Measurements from ENCODE around the gene MSI2. TPM values are rescaled to one million over a fixed set of nuclear protein-coding genes. Genes with fewer than 3 reads are reported as not detected.

The MSI2 gene
- total and polyA plus RNA-seq, 9 of the 15 experiments (the other 6 are each of a cell fraction or from before 2014, with no cell fraction given): 4.6 to 61.8 (median 42.4) TPM

DNA sequence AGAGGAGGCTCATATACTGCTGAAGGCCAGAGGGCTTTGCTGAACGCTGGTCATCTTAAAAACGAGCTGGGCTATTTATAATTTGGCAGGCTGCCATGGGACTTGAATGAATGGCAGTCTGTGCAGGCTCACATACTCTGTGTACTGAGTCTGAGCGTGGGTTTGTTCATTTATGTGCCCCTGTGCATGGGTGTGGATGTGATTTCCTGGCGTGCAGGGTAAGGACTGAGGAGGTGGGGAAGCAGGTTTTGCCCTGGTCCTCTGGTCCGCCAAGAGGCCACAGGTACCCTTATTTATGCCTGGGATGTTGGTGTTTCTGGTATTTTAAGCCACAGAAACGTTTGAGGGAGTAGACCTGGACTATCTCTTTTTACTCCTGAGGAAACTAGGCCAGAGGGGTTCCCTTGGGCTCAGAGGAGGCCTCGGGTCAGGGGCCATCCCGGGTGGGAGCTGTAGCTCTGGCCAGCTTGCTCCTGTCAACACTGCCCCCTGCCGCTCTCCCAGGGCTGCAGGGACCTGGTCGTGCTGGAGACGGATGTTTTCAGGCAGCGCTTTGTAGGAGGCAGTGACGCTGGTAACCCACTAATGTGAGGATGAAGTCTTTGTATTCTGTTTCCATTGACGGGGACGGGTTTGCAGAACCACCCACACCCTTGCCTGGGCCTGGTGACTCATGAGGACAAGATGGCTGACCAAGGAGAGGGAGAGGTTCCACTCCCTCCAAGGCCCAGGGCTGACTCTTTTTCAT, 184.4 kb downstream of the MSI2 start (continued):
- TF ChIP-seq, protein P1, sequence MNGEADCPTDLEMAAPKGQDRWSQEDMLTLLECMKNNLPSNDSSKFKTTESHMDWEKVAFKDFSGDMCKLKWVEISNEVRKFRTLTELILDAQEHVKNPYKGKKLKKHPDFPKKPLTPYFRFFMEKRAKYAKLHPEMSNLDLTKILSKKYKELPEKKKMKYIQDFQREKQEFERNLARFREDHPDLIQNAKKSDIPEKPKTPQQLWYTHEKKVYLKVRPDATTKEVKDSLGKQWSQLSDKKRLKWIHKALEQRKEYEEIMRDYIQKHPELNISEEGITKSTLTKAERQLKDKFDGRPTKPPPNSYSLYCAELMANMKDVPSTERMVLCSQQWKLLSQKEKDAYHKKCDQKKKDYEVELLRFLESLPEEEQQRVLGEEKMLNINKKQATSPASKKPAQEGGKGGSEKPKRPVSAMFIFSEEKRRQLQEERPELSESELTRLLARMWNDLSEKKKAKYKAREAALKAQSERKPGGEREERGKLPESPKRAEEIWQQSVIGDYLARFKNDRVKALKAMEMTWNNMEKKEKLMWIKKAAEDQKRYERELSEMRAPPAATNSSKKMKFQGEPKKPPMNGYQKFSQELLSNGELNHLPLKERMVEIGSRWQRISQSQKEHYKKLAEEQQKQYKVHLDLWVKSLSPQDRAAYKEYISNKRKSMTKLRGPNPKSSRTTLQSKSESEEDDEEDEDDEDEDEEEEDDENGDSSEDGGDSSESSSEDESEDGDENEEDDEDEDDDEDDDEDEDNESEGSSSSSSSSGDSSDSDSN (IDR thresholded peaks at IDR 0.05; ENCODE audit: borderline replicate concordance in 1 of 2, low read depth in 2 of 2, low read length in 2 of 2): no peak
- TF ChIP-seq, protein P2, sequence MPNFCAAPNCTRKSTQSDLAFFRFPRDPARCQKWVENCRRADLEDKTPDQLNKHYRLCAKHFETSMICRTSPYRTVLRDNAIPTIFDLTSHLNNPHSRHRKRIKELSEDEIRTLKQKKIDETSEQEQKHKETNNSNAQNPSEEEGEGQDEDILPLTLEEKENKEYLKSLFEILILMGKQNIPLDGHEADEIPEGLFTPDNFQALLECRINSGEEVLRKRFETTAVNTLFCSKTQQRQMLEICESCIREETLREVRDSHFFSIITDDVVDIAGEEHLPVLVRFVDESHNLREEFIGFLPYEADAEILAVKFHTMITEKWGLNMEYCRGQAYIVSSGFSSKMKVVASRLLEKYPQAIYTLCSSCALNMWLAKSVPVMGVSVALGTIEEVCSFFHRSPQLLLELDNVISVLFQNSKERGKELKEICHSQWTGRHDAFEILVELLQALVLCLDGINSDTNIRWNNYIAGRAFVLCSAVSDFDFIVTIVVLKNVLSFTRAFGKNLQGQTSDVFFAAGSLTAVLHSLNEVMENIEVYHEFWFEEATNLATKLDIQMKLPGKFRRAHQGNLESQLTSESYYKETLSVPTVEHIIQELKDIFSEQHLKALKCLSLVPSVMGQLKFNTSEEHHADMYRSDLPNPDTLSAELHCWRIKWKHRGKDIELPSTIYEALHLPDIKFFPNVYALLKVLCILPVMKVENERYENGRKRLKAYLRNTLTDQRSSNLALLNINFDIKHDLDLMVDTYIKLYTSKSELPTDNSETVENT (CRISPR knock-in tag; IDR thresholded peaks at IDR 0.05): no peak
- TF ChIP-seq NFIC (IDR thresholded peaks at IDR 0.05) (peak; percentile 97), ZNF384 (IDR thresholded peaks at IDR 0.05; ENCODE audit: low read depth, low read length) (no peak), ATF1 (CRISPR knock-in tag; IDR thresholded peaks at IDR 0.05) (no peak), ATF1 (tag; IDR thresholded peaks at IDR 0.05) (0 out of 2 replicates have a peak, but pooled peaks have one; percentile 15), ZNF445 (CRISPR knock-in tag; IDR thresholded peaks at IDR 0.05; ENCODE audit: low read depth) (no peak), ZNF174 (CRISPR knock-in tag; IDR thresholded peaks at IDR 0.05) (no peak), ZNF717 (CRISPR knock-in tag; IDR thresholded peaks at IDR 0.05) (no peak), STAT6 (CRISPR knock-in tag; IDR thresholded peaks at IDR 0.05) (no peak), KHSRP (IDR thresholded peaks at IDR 0.05) (no peak), HDAC6 (IDR thresholded peaks at IDR 0.05; ENCODE audit: low read depth, low read length) (no peak), SIN3B (IDR thresholded peaks at IDR 0.05; ENCODE audit: low read depth) (no peak), HNRNPK (IDR thresholded peaks at IDR 0.05; ENCODE audit: low read depth, low read length, poor library complexity, severe bottlenecking) (no peak), NCOA1 (IDR thresholded peaks at IDR 0.05; ENCODE audit: low read depth) (no peak)
- TF ChIP-seq, protein P3, sequence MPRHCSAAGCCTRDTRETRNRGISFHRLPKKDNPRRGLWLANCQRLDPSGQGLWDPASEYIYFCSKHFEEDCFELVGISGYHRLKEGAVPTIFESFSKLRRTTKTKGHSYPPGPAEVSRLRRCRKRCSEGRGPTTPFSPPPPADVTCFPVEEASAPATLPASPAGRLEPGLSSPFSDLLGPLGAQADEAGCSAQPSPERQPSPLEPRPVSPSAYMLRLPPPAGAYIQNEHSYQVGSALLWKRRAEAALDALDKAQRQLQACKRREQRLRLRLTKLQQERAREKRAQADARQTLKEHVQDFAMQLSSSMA (CRISPR knock-in tag; IDR thresholded peaks at IDR 0.05): no peak
- TF ChIP-seq, protein P4, sequence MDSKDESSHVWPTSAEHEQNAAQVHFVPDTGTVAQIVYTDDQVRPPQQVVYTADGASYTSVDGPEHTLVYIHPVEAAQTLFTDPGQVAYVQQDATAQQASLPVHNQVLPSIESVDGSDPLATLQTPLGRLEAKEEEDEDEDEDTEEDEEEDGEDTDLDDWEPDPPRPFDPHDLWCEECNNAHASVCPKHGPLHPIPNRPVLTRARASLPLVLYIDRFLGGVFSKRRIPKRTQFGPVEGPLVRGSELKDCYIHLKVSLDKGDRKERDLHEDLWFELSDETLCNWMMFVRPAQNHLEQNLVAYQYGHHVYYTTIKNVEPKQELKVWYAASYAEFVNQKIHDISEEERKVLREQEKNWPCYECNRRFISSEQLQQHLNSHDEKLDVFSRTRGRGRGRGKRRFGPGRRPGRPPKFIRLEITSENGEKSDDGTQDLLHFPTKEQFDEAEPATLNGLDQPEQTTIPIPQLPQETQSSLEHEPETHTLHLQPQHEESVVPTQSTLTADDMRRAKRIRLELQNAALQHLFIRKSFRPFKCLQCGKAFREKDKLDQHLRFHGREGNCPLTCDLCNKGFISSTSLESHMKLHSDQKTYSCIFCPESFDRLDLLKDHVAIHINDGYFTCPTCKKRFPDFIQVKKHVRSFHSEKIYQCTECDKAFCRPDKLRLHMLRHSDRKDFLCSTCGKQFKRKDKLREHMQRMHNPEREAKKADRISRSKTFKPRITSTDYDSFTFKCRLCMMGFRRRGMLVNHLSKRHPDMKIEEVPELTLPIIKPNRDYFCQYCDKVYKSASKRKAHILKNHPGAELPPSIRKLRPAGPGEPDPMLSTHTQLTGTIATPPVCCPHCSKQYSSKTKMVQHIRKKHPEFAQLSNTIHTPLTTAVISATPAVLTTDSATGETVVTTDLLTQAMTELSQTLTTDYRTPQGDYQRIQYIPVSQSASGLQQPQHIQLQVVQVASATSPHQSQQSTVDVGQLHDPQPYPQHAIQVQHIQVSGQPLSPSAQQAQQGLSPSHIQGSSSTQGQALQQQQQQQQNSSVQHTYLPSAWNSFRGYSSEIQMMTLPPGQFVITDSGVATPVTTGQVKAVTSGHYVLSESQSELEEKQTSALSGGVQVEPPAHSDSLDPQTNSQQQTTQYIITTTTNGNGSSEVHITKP (IDR thresholded peaks at IDR 0.05; ENCODE audit: partially characterized antibody): no peak

Data from K562 (cell line).